H1 (cell line): ENCODE results near the gene ANXA2R. TPM values are rescaled to one million over a fixed set of nuclear protein-coding genes. Genes with fewer than 3 reads are reported as not detected.
A peak's percentile ranks its signal among the peaks of the same experiment; 100 is the strongest.

Source experiments
- CTCF ChIA-PET: fragments of 300-600 bp; sonication (Branson Sonifier 250); formaldehyde crosslinking; loops from one replicate; lab custom pipeline; 2021; ENCODE audit not compliant: partially characterized antibody; lab: Charles Lee
- POLR2A ChIA-PET: fragments of 300-600 bp; sonication (Branson Sonifier 250); formaldehyde crosslinking; loops from one replicate; lab custom pipeline; 2021; ENCODE audit warnings: inconsistent platforms; ENCODE audit not compliant: partially characterized antibody; lab: Charles Lee
- DNase-seq, 2 experiments: peaks; one replicate each; pipeline versions ENCODE4 v3.0.0 to v3.0.0-alpha.2; 2010 to 2022; ENCODE audit warnings: low spot score in 2 of 2, low read depth in 1 of 2, mixed read lengths in 1 of 2
- FAIRE-seq: peaks from 2 replicates; lab custom pipeline; 2011; peaks lifted over from hg19 to GRCh38; lab: Jason Lieb, UNC
- H2AFZ ChIP-seq: 2 replicates; pipeline ENCODE4 v1.8.1; 2012; ENCODE audit warnings: low read length, inconsistent platforms
- H2AK5ac ChIP-seq: 2 replicates; pipeline ENCODE4 v1.6.1; 2013; ENCODE audit warnings: low read depth, low read length
- H2BK120ac ChIP-seq: replicated peaks from 2 replicates; pipeline ENCODE3; 2013; ENCODE audit warnings: low read depth, low read length, inconsistent platforms
- H2BK12ac ChIP-seq: 2 replicates; pipeline ENCODE4 v1.6.1; 2013; ENCODE audit warnings: low read depth, low read length
- H2BK15ac ChIP-seq: 2 replicates; pipeline ENCODE4 v1.6.1; 2013; ENCODE audit warnings: low read length
- H2BK20ac ChIP-seq: 2 replicates; pipeline ENCODE4 v1.6.1; 2013; ENCODE audit warnings: low read length
- H2BK5ac ChIP-seq: 2 replicates; pipeline ENCODE4 v1.6.1; 2013; ENCODE audit warnings: low read depth, low read length
- H3K14ac ChIP-seq: 2 replicates; pipeline ENCODE4 v1.6.1; 2013; ENCODE audit warnings: inconsistent platforms; ENCODE audit not compliant: insufficient read length
- H3K18ac ChIP-seq: 2 replicates; pipeline ENCODE4 v1.6.1; 2013; ENCODE audit warnings: low read length; ENCODE audit errors: extremely low read depth
- H3K23ac ChIP-seq: 2 replicates; pipeline ENCODE4 v1.6.1; 2013; ENCODE audit warnings: inconsistent platforms; ENCODE audit not compliant: insufficient read length
- H3K23me2 ChIP-seq: 2 replicates; pipeline ENCODE4 v1.6.1; 2013; ENCODE audit warnings: low read depth, low read length
- H3K27ac ChIP-seq: 2 replicates; pipeline ENCODE4 v1.6.1; 2011; ENCODE audit warnings: low read depth, low read length, inconsistent platforms
- H3K27me3 ChIP-seq, 4 experiments: replicated peaks in 1 of 4; 1 replicate in 1 of 4; 2 replicates in 3 of 4; pipeline versions ENCODE4 v1.6.1 to v1.8.1; 2011 to 2013; ENCODE audit warnings: low read length in 3 of 4, mild to moderate bottlenecking in 3 of 4, inconsistent platforms in 2 of 4, mixed read lengths in 2 of 4, moderate library complexity in 1 of 4; ENCODE audit not compliant: control insufficient read depth in 3 of 4, insufficient read depth in 3 of 4; ENCODE audit errors: extremely low read depth in 1 of 4
- H3K36me3 ChIP-seq, 4 experiments: 2 replicates each; pipeline versions ENCODE4 v1.6.1 to v1.8.1; 2011 to 2013; ENCODE audit warnings: mild to moderate bottlenecking in 4 of 4, low read length in 3 of 4, moderate library complexity in 2 of 4, control low read depth in 1 of 4, inconsistent platforms in 1 of 4; ENCODE audit not compliant: insufficient read depth in 4 of 4, control insufficient read depth in 2 of 4
- H3K4ac ChIP-seq: replicated peaks from 2 replicates; pipeline ENCODE3; 2013; ENCODE audit warnings: low read length, low read depth, mixed read lengths, inconsistent platforms; ENCODE audit not compliant: insufficient read length
- H3K4me1 ChIP-seq, 4 experiments: replicated peaks in 1 of 4; 1 replicate in 1 of 4; 2 replicates in 3 of 4; pipeline versions ENCODE4 v1.6.1 to v1.8.1; 2011 to 2013; ENCODE audit warnings: low read length in 3 of 4, inconsistent platforms in 2 of 4, mixed read lengths in 1 of 4; ENCODE audit not compliant: insufficient read depth in 4 of 4, control insufficient read depth in 3 of 4
- H3K4me2 ChIP-seq, 2 experiments: 2 replicates each; pipeline versions ENCODE4 v1.6.1 to v1.8.1; 2011 to 2013; ENCODE audit warnings: low read depth in 2 of 2, low read length in 2 of 2, control low read depth in 1 of 2, inconsistent platforms in 1 of 2, mild to moderate bottlenecking in 1 of 2; ENCODE audit not compliant: insufficient read depth in 1 of 2
- H3K4me3 ChIP-seq, 4 experiments: fragments of 200-600, 300-600 bp in 1 of 4; sonication (generic), shearing (Covaris generic), sonication (Bioruptor Twin) in 1 of 4; 2 replicates each; pipeline versions ENCODE4 v1.5.1 to v1.8.1; 2011 to 2016; ENCODE audit warnings: low read length in 4 of 4, low read depth in 3 of 4, control low read depth in 2 of 4, inconsistent platforms in 2 of 4, mild to moderate bottlenecking in 2 of 4, mixed read lengths in 1 of 4, moderate library complexity in 1 of 4; ENCODE audit not compliant: insufficient read depth in 2 of 4; ENCODE audit errors: extremely low read depth in 1 of 4
- H3K56ac ChIP-seq: replicated peaks from 2 replicates; pipeline ENCODE3; 2013; ENCODE audit warnings: low read depth, mild to moderate bottlenecking, mixed read lengths, low read length, inconsistent platforms; ENCODE audit not compliant: insufficient read length
- H3K79me1 ChIP-seq: 2 replicates; pipeline ENCODE4 v1.6.1; 2013; ENCODE audit warnings: low read depth, low read length, control low read depth
- H3K79me2 ChIP-seq, 2 experiments: 2 replicates each; pipeline versions ENCODE4 v1.6.1 to v1.8.1; 2012 to 2013; ENCODE audit warnings: low read length in 2 of 2, mild to moderate bottlenecking in 2 of 2, inconsistent platforms in 1 of 2; ENCODE audit not compliant: insufficient read depth in 2 of 2, control insufficient read depth in 1 of 2
- H3K9ac ChIP-seq, 4 experiments: replicated peaks in 1 of 4; 1 replicate in 1 of 4; 2 replicates in 3 of 4; pipeline versions ENCODE4 v1.6.1 to v1.8.1; 2011 to 2013; ENCODE audit warnings: low read depth in 3 of 4, low read length in 3 of 4, control low read depth in 2 of 4, mild to moderate bottlenecking in 2 of 4, moderate library complexity in 2 of 4, inconsistent platforms in 1 of 4; ENCODE audit errors: extremely low read depth in 1 of 4
- H3K9me3 ChIP-seq, 2 experiments: 2 replicates each; pipeline versions ENCODE4 v1.6.1 to v1.8.1; 2012 to 2013; ENCODE audit warnings: mild to moderate bottlenecking in 2 of 2, moderate library complexity in 2 of 2, control low read depth in 1 of 2, inconsistent platforms in 1 of 2, low read depth in 1 of 2, low read length in 1 of 2, mixed read lengths in 1 of 2; ENCODE audit not compliant: insufficient read depth in 2 of 2
- H4K20me1 ChIP-seq, 2 experiments: replicated peaks in 1 of 2; 2 replicates each; pipeline versions ENCODE3 to v1.8.1; 2011 to 2013; ENCODE audit warnings: inconsistent platforms in 2 of 2, low read length in 2 of 2, mild to moderate bottlenecking in 1 of 2; ENCODE audit not compliant: insufficient read depth in 2 of 2, control insufficient read depth in 1 of 2
- H4K5ac ChIP-seq: 2 replicates; pipeline ENCODE4 v1.6.1; 2013; ENCODE audit warnings: low read length, low read depth, mixed read lengths, inconsistent platforms; ENCODE audit not compliant: insufficient read length
- H4K8ac ChIP-seq: 2 replicates; pipeline ENCODE4 v1.8.0; 2013; ENCODE audit warnings: mild to moderate bottlenecking, moderate library complexity, low read length, inconsistent platforms; ENCODE audit not compliant: insufficient read depth; ENCODE audit errors: extremely low read depth
- H4K91ac ChIP-seq: replicated peaks from 2 replicates; pipeline ENCODE3; 2013; ENCODE audit warnings: low read length, mixed read lengths, inconsistent platforms; ENCODE audit not compliant: insufficient read length
- CEBPB ChIP-seq: IDR thresholded peaks from 2 replicates; pipeline ENCODE4 v1.6.1; 2012; ENCODE audit warnings: low read depth, low read length
- CTBP2 ChIP-seq: IDR thresholded peaks from 2 replicates; pipeline ENCODE4 v1.7.0; 2011; ENCODE audit warnings: borderline replicate concordance, mild to moderate bottlenecking, moderate library complexity, mixed read lengths, low read length; ENCODE audit not compliant: insufficient read depth, insufficient read length
- GABPA ChIP-seq: IDR thresholded peaks from 2 replicates; pipeline ENCODE4 v1.6.1; 2011; ENCODE audit warnings: mild to moderate bottlenecking, low read length, moderate library complexity, borderline replicate concordance; ENCODE audit not compliant: insufficient read depth
- HDAC2 ChIP-seq, 2 experiments: fragments of 300-600 bp in 1 of 2; sonication (generic) in 1 of 2; IDR thresholded peaks; 2 replicates each; pipeline ENCODE4 v1.6.1; 2011 to 2012; ENCODE audit warnings: low read depth in 2 of 2, low read length in 2 of 2, mild to moderate bottlenecking in 2 of 2, moderate library complexity in 2 of 2, borderline replicate concordance in 1 of 2, inconsistent platforms in 1 of 2
- HDAC6 ChIP-seq: IDR thresholded peaks from one replicate; pipeline ENCODE4 v1.7.1; 2012; ENCODE audit warnings: low read depth, mild to moderate bottlenecking, inconsistent platforms, low read length, moderate library complexity
- KDM5A ChIP-seq: fragments of 200-600 bp; IDR thresholded peaks from 2 replicates; pipeline ENCODE4 v1.7.1; 2012; ENCODE audit warnings: mild to moderate bottlenecking, low read length, inconsistent platforms, mixed read lengths
- NANOG ChIP-seq: IDR thresholded peaks from 2 replicates; pipeline ENCODE4 v1.6.1; 2011; ENCODE audit warnings: low read length, low read depth, mild to moderate bottlenecking, inconsistent platforms; ENCODE audit not compliant: insufficient read depth, poor library complexity, severe bottlenecking
- RBBP5 ChIP-seq: IDR thresholded peaks from 2 replicates; pipeline ENCODE4 v1.7.1; 2012; ENCODE audit warnings: low read depth, mild to moderate bottlenecking, inconsistent platforms, low read length, moderate library complexity, borderline replicate concordance
- SIRT6 ChIP-seq: IDR thresholded peaks from one replicate; pipeline ENCODE4 v1.7.1; 2012; ENCODE audit warnings: low read length, inconsistent platforms
- SP1 ChIP-seq: IDR thresholded peaks from 2 replicates; pipeline ENCODE4 v1.6.1; 2011; ENCODE audit warnings: low read depth, low read length
- TAF7 ChIP-seq: optimal IDR thresholded peaks from 2 replicates; pipeline ENCODE3; 2011; ENCODE audit warnings: low read depth, mild to moderate bottlenecking, inconsistent platforms, low read length, moderate library complexity, borderline replicate concordance
- WGBS, 2 experiments: shearing (Covaris generic) in 1 of 2; methylation state at CpG; one replicate each; pipeline versions ENCODE4 v1.1.6 to v1.1.7; 2013 to 2015; ENCODE audit warnings: low lambda C conversion rate in 2 of 2, mixed read lengths in 2 of 2, inconsistent platforms in 1 of 2, low coverage in 1 of 2, missing lambda C conversion rate in 1 of 2; ENCODE audit not compliant: insufficient replicate concordance in 2 of 2, insufficient coverage in 1 of 2, insufficient read length in 1 of 2; ENCODE audit errors: extremely low coverage in 1 of 2, missing lambda C conversion rate in 1 of 2; 5-methylcytosine and 5-hydroxymethylcytosine counted together
- polyA plus RNA-seq, 7 experiments: library from polyadenylated mRNA; depleted of rRNA in 3 of 7; stranded (reverse) in 5 of 7; unstranded in 2 of 7; fragments of >200 nt in 5 of 7; fragments of 200-250 nt in 2 of 7; gene quantifications; 1 replicate in 5 of 7; 2 replicates in 1 of 7; 4 replicates in 1 of 7; pipeline versions ENCODE4 v1.2.1 to v1.2.3, GENCODE V29; 2011 to 2013; ENCODE audit warnings: missing spikeins in 2 of 7, mixed read lengths in 2 of 7
- total RNA-seq: library from RNA; stranded (reverse); fragmentation: NEBNext Ultra II Directional; extraction: Animal tissue kit (Norgen Biotek cat#: 25700); gene quantifications from 2 replicates; pipeline ENCODE4 v1.2.1, GENCODE V29; 2021

ANXA2R gene
- total and polyA plus RNA-seq, 2 of the 8 experiments (the other 6 are each of a cell fraction or from before 2014, with no cell fraction given) = 0.08 to 0.17 TPM

- peaks cover 0 to 3% (median 0%) of the 10 kb centered on the region in 4 experiments; a peak in 2 of 7 replicates for H3K4me1 ChIP-seq
- peak overlapping the region; percentile 97 for H2AFZ ChIP-seq
- no peak for TF ChIP-seq RBBP5
- no peak for TF ChIP-seq HDAC2 (IDR thresholded peaks at IDR 0.05; ENCODE audit: borderline replicate concordance in 1 of 2, low read depth in 2 of 2, low read length in 2 of 2)
- no peak for TF ChIP-seq NANOG
- no peak for TF ChIP-seq HDAC6
- no peak for TF ChIP-seq GABPA
- TF ChIP-seq KDM5A = 0 out of 2 replicates have a peak, but pooled peaks have one; percentile 25
- TF ChIP-seq CTBP2 = no peak
- TF ChIP-seq TAF7 = no peak
- no peak for TF ChIP-seq SIRT6
- no peak for TF ChIP-seq SP1
- peak; percentile 83 for TF ChIP-seq CEBPB
These were observed 32.7 kb downstream of the ANXA2R start for GRCh38 chr5:43007246-43007910.

More at GRCh38 chr5:43007246-43007910, 32.7 kb downstream of the ANXA2R start:
- Histone ChIP-seq H3K4me3 (peak overlapping the region; percentile 51 to 69 (median 59)), H3K79me1 (no peaks in the 10 kb centered on the region), H4K20me1 (peaks cover 1 to 2% of the 10 kb centered on the region in 2 experiments), H2BK120ac (peak overlapping the region; percentile 55), H3K23ac (no peak overlapping the region), H2BK5ac (peak overlapping the region; percentile 94; the same call in 1 of the 2 replicates), H3K56ac (peak overlapping the region; percentile 23), H3K36me3 (no peaks in the 10 kb centered on the region), H4K8ac (peak overlapping the region; percentile 1; the same call in 1 of the 2 replicates), H3K9ac (peak overlapping the region in 2 of 4 experiments; percentile 31; a peak in 2 of 7 replicates), H4K91ac (peak overlapping the region; percentile 63), H2BK15ac (peak overlapping the region; percentile 100; the same call in 1 of the 2 replicates), H3K23me2 (peaks cover 12% of the 10 kb centered on the region; the same call in 1 of the 2 replicates), H3K27me3 (peaks cover 33 to 60% (median 51%) of the 10 kb centered on the region in 4 experiments), H3K9me3 (no peaks in the 10 kb centered on the region), H3K4ac (peak overlapping the region; percentile 17), H3K79me2 (no peaks in the 10 kb centered on the region), H2AK5ac (no peak overlapping the region), H2BK12ac (peak overlapping the region; percentile 52; the same call in 1 of the 2 replicates), H3K27ac (no peak overlapping the region), H3K18ac (peak overlapping the region; percentile 99), H3K4me2 (peak overlapping the region; percentile 76 to 82), H2BK20ac (0 out of 2 replicates have a peak overlapping the region, but pooled peaks have one; percentile 52), H4K5ac (peak overlapping the region; percentile 40), H3K14ac (no peak overlapping the region)
- ChIA-PET POLR2A (interaction anchor here (0.5 to 2.3 kb wide), 8 partner anchors 8 to 1091 kb away, joined by 3 to 9 read pairs (median 4); no protein-coding TSS in a partner anchor), CTCF (interaction anchor here (0.5 to 2.9 kb wide), 12 partner anchors 10 to 284 kb away, joined by 3 to 15 read pairs (median 3); no protein-coding TSS in a partner anchor)
- FAIRE-seq (no peak), DNase-seq (peak in 1 of 2 experiments; percentile 90)
- 12% methylated on average over 27 of the region's 27 CpGs; no CpG with 5 or more reads in 1 of the 2 experiments for WGBS, 2 experiments
